Activated naive CD4-positive, alpha-beta T cell treated with anti-CD3 and anti-CD28 coated beads, Interleukin-2, amount 50 U/mL, for 72 hours (primary cell): ENCODE measurements around the gene CDH13. TPM values are rescaled to one million over a fixed set of nuclear protein-coding genes. Genes with fewer than 3 reads are reported as not detected.

ENCODE experiments used
- ATAC-seq, 2 donors: fragments of 150-1000 bp; cut with Tn5 transposase; 2 replicates each; pipeline ENCODE4 v1.10.0; 2021; ENCODE audit warnings: mild to moderate bottlenecking in 2 of 2, moderate library complexity in 2 of 2
- DNase-seq, 2 donors: peaks; one replicate each; pipeline ENCODE4 v3.0.0; 2021 to 2022; ENCODE audit warnings: low spot score in 2 of 2
- H3K27ac Mint-ChIP-seq, 2 donors: one replicate each; pipeline ENCODE4 v1.8.0; 2022; ENCODE audit warnings: mild to moderate bottlenecking in 2 of 2, mixed read lengths in 2 of 2
- H3K36me3 Mint-ChIP-seq, 2 donors: one replicate each; pipeline ENCODE4 v1.8.0; 2022; ENCODE audit warnings: mixed read lengths in 2 of 2
- H3K9me3 Mint-ChIP-seq, 2 donors: one replicate each; pipeline ENCODE4 v1.8.0; 2022; ENCODE audit warnings: mixed read lengths in 2 of 2
- total RNA-seq, 2 donors: library from RNA; stranded (reverse); gene quantifications; one replicate each; pipeline ENCODE4 v1.2.3, GENCODE V29; 2022

Gene CDH13
- total RNA-seq, 2 donors from 2014 or later, result not detected

- no peak for ATAC-seq
- Mint-ChIP-seq H3K9me3 (no peaks in the 10 kb centered on the region), H3K36me3 (no peaks in the 10 kb centered on the region), H3K27ac (no peak overlapping the region)
- no peak for DNase-seq
Measured at GRCh38 chr16:82700541-82701235, 73.9 kb downstream of the CDH13 start.

- Mint-ChIP-seq H3K27ac (no peak overlapping the region), H3K9me3 (no peaks in the 10 kb centered on the region), H3K36me3 (no peaks in the 10 kb centered on the region)
- ATAC-seq (no peak), DNase-seq (no peak)
Measured at GRCh38 chr16:82701442-82701955, 74.7 kb downstream of the CDH13 start.

- Mint-ChIP-seq H3K36me3 (no peaks in the 10 kb centered on the region), H3K27ac (no peak overlapping the region), H3K9me3 (no peaks in the 10 kb centered on the region)
- ATAC-seq, result no peak
- no peak for DNase-seq
Measured at GRCh38 chr16:82703161-82703560, 76.4 kb downstream of the CDH13 start.

GRCh38 chr16:82703871-82704768, 77.4 kb downstream of the CDH13 start:
- no peak for DNase-seq
- H3K27ac Mint-ChIP-seq, result no peak overlapping the region
- no peak for ATAC-seq
- no peaks in the 10 kb centered on the region for H3K9me3 Mint-ChIP-seq
- no peaks in the 10 kb centered on the region for H3K36me3 Mint-ChIP-seq

- no peak for DNase-seq
- ATAC-seq, result no peak
- no peaks in the 10 kb centered on the region for H3K9me3 Mint-ChIP-seq
- no peaks in the 10 kb centered on the region for H3K36me3 Mint-ChIP-seq
- no peak overlapping the region for H3K27ac Mint-ChIP-seq
Measured at GRCh38 chr16:82709987-82710386, 83.2 kb downstream of the CDH13 start.

- Mint-ChIP-seq H3K36me3 (no peaks in the 10 kb centered on the region), H3K9me3 (no peaks in the 10 kb centered on the region), H3K27ac (no peak overlapping the region)
- no peak for DNase-seq
- ATAC-seq, result no peak
Measured at GRCh38 chr16:82713778-82714177, 87.0 kb downstream of the CDH13 start.

- DNase-seq (no peak), ATAC-seq (no peak)
- H3K36me3 Mint-ChIP-seq, result no peaks in the 10 kb centered on the region
- H3K27ac Mint-ChIP-seq, result no peak overlapping the region
- H3K9me3 Mint-ChIP-seq, result no peaks in the 10 kb centered on the region
Measured at GRCh38 chr16:82715160-82715559, 88.4 kb downstream of the CDH13 start.

GRCh38 chr16:82715833-82716232, 89.1 kb downstream of the CDH13 start:
- Mint-ChIP-seq H3K36me3 (no peaks in the 10 kb centered on the region), H3K27ac (no peak overlapping the region), H3K9me3 (no peaks in the 10 kb centered on the region)
- no peak for ATAC-seq
- no peak for DNase-seq

- Mint-ChIP-seq H3K9me3 (no peaks in the 10 kb centered on the region), H3K36me3 (no peaks in the 10 kb centered on the region), H3K27ac (no peak overlapping the region)
- ATAC-seq (no peak), DNase-seq (no peak)
Measured at GRCh38 chr16:82716361-82716855, 89.6 kb downstream of the CDH13 start.

GRCh38 chr16:82720414-82720813, 93.6 kb downstream of the CDH13 start:
- no peaks in the 10 kb centered on the region for H3K9me3 Mint-ChIP-seq
- H3K36me3 Mint-ChIP-seq, result no peaks in the 10 kb centered on the region
- no peak overlapping the region for H3K27ac Mint-ChIP-seq
- no peak for DNase-seq
- no peak for ATAC-seq

GRCh38 chr16:82726306-82726705, 99.5 kb downstream of the CDH13 start:
- no peak overlapping the region for H3K27ac Mint-ChIP-seq
- DNase-seq, result no peak
- H3K36me3 Mint-ChIP-seq, result no peaks in the 10 kb centered on the region
- ATAC-seq, result no peak
- peaks cover 0 to 5% of the 10 kb centered on the region in 2 donors for H3K9me3 Mint-ChIP-seq

GRCh38 chr16:82728901-82729300, 102.1 kb downstream of the CDH13 start:
- Mint-ChIP-seq H3K9me3 (peaks cover 0 to 5% of the 10 kb centered on the region in 2 donors), H3K27ac (no peak overlapping the region), H3K36me3 (no peaks in the 10 kb centered on the region)
- peak in 1 of 2 donors; percentile 41 for ATAC-seq
- DNase-seq, result no peak

- Mint-ChIP-seq H3K9me3 (peaks cover 0 to 5% of the 10 kb centered on the region in 2 donors), H3K36me3 (no peaks in the 10 kb centered on the region), H3K27ac (no peak overlapping the region)
- ATAC-seq (no peak), DNase-seq (no peak)
Measured at GRCh38 chr16:82730901-82731300, 104.1 kb downstream of the CDH13 start.

GRCh38 chr16:82732461-82732860, 105.7 kb downstream of the CDH13 start:
- H3K9me3 Mint-ChIP-seq, result peaks cover 0 to 5% of the 10 kb centered on the region in 2 donors
- H3K27ac Mint-ChIP-seq, result no peak overlapping the region
- no peak for DNase-seq
- ATAC-seq, result no peak
- no peaks in the 10 kb centered on the region for H3K36me3 Mint-ChIP-seq

GRCh38 chr16:82735186-82735585, 108.4 kb downstream of the CDH13 start:
- ATAC-seq (no peak), DNase-seq (no peak)
- Mint-ChIP-seq H3K9me3 (peaks cover 0 to under 1% of the 10 kb centered on the region in 2 donors), H3K36me3 (no peaks in the 10 kb centered on the region), H3K27ac (no peak overlapping the region)

GRCh38 chr16:82735673-82736091, 108.9 kb downstream of the CDH13 start:
- no peak for DNase-seq
- Mint-ChIP-seq H3K36me3 (no peaks in the 10 kb centered on the region), H3K9me3 (no peaks in the 10 kb centered on the region), H3K27ac (no peak overlapping the region)
- ATAC-seq, result no peak

GRCh38 chr16:82736224-82736623, 109.5 kb downstream of the CDH13 start:
- Mint-ChIP-seq H3K27ac (no peak overlapping the region), H3K9me3 (peaks cover 0 to 4% of the 10 kb centered on the region in 2 donors), H3K36me3 (no peaks in the 10 kb centered on the region)
- no peak for DNase-seq
- no peak for ATAC-seq
